Measurements from ENCODE around the gene CCDC97. TPM values are rescaled to one million over a fixed set of nuclear protein-coding genes. Genes with fewer than 3 reads are reported as not detected.
A peak's percentile ranks its signal among the peaks of the same experiment; 100 is the strongest.

Gene CCDC97
- total RNA-seq, 1 donor from 2014 or later, result 15.5 TPM

DNA sequence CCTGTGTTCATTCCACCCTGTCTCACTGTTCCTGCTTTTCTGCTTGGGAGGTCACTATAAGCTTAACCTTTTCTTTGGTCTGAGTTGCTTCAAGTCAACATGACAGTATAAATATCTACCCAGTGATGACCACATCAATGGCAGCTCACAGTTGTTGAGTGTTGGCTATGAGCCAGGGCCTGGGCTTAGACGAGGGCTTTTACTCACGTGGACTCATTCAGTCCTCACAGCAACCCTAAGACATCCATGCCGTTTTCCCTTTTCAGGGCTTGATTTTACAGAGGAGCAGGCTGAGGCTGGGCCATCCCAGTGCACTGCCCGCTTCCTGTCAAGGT is 10.2 kb upstream of the CCDC97 start:
- H3K4me3 ChIP-seq, result no peak overlapping the region
- H3K9me3 ChIP-seq (replicated peaks), result no peaks in the 10 kb centered on the region
- peak overlapping the region; percentile 86 for H3K27ac ChIP-seq (replicated peaks)
- peaks cover 74% of the 10 kb centered on the region for H3K4me1 ChIP-seq
- intact Hi-C loops (cut with micrococcal nuclease), result no loop called here
- H3K27me3 ChIP-seq (ENCODE audit: low read depth), result no peaks in the 10 kb centered on the region
- peaks cover 68% of the 10 kb centered on the region for H3K36me3 ChIP-seq
- peak; percentile 75 for DNase-seq
- TF ChIP-seq, protein P1, sequence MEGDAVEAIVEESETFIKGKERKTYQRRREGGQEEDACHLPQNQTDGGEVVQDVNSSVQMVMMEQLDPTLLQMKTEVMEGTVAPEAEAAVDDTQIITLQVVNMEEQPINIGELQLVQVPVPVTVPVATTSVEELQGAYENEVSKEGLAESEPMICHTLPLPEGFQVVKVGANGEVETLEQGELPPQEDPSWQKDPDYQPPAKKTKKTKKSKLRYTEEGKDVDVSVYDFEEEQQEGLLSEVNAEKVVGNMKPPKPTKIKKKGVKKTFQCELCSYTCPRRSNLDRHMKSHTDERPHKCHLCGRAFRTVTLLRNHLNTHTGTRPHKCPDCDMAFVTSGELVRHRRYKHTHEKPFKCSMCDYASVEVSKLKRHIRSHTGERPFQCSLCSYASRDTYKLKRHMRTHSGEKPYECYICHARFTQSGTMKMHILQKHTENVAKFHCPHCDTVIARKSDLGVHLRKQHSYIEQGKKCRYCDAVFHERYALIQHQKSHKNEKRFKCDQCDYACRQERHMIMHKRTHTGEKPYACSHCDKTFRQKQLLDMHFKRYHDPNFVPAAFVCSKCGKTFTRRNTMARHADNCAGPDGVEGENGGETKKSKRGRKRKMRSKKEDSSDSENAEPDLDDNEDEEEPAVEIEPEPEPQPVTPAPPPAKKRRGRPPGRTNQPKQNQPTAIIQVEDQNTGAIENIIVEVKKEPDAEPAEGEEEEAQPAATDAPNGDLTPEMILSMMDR (IDR thresholded peaks at IDR 0.05; ENCODE audit: borderline replicate concordance), result no peak

DNA sequence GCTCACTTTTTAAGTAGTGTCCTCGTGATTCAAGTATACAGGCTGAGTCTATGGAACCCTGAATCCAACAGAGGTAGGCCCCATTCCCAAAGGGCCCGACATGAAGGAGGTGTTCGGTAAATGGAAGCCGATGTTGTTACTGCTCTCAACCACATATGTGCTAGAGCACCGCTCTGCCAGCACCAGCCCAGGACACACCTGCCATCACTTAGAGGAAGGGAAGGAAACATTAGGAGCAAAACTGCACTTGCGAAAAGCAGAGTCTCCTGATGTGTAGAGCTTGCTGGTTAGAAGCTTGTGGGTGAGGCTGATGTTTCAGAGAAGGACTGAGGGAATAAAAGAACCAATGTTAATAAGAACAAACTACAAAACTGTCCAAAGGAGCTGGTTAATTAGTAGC is 9.4 kb upstream of the CCDC97 start:
- peaks cover 82% of the 10 kb centered on the region for H3K4me1 ChIP-seq
- H3K4me3 ChIP-seq, result no peak overlapping the region
- no peaks in the 10 kb centered on the region for H3K9me3 ChIP-seq (replicated peaks)
- H3K27me3 ChIP-seq (ENCODE audit: low read depth), result no peaks in the 10 kb centered on the region
- H3K36me3 ChIP-seq, result peaks cover 68% of the 10 kb centered on the region
- peak overlapping the region; percentile 86 for H3K27ac ChIP-seq (replicated peaks)
- intact Hi-C loops (cut with micrococcal nuclease), result no loop called here
- no peak for DNase-seq
- TF ChIP-seq, protein P1 (IDR thresholded peaks at IDR 0.05; ENCODE audit: borderline replicate concordance), result no peak

DNA sequence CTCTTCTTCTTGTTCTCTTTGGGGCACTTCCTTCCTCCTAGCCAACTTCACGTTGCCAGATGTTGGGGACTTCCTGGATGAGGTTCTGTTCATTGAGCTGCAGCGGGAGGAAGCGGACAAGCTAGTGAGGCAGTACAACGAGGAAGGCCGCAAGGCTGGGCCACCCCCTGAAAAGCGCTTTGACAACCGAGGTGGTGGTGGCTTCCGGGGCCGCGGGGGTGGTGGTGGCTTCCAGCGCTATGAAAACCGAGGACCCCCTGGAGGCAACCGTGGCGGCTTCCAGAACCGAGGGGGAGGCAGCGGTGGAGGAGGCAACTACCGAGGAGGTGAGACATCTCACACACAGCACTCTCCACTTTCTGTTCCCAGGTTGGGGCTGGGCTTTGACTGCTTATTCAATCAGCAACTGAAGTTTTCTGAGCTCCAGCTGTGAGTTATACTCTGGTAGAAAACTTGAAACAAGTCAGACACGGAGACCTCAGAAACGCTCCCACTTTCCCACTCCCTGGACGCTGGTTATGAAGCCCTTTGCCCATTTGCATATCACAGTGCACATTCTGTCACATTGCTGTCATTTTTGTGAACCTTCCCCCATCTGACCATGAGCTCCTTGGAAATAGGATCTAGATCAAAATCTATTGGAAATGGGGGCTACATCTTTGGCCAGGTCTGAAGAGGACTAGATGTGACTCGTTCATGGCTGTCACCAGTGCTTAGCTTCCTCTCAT is 7.2 kb upstream of the CCDC97 start:
- H3K9me3 ChIP-seq (replicated peaks), result no peaks in the 10 kb centered on the region
- H3K36me3 ChIP-seq, result peaks cover 71% of the 10 kb centered on the region
- intact Hi-C loops (cut with micrococcal nuclease), result no loop called here
- peak overlapping the region; percentile 86 for H3K27ac ChIP-seq (replicated peaks)
- H3K27me3 ChIP-seq (ENCODE audit: low read depth), result no peaks in the 10 kb centered on the region
- TF ChIP-seq, protein P1 (IDR thresholded peaks at IDR 0.05; ENCODE audit: borderline replicate concordance), result no peak
- no peak for DNase-seq
- H3K4me1 ChIP-seq, result peaks cover 73% of the 10 kb centered on the region
- H3K4me3 ChIP-seq, result no peak overlapping the region

DNA sequence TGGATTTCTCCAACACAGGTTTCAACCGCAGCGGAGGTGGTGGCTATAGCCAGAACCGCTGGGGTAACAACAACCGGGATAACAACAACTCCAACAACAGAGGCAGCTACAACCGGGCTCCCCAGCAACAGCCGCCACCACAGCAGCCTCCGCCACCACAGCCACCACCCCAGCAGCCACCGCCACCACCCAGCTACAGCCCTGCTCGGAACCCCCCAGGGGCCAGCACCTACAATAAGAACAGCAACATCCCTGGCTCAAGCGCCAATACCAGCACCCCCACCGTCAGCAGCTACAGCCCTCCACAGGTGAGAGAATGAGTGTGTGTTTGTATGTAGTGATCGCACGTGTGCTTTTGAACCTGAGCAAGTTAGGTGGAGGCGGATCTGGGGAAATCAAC is 6.0 kb upstream of the CCDC97 start:
- H3K27ac ChIP-seq (replicated peaks), result peak overlapping the region; percentile 40
- no peak overlapping the region for H3K4me3 ChIP-seq
- H3K27me3 ChIP-seq (ENCODE audit: low read depth), result no peaks in the 10 kb centered on the region
- DNase-seq, result no peak
- intact Hi-C loops (cut with micrococcal nuclease), result no loop called here
- H3K4me1 ChIP-seq, result peaks cover 73% of the 10 kb centered on the region
- H3K9me3 ChIP-seq (replicated peaks), result no peaks in the 10 kb centered on the region
- TF ChIP-seq, protein P1 (IDR thresholded peaks at IDR 0.05; ENCODE audit: borderline replicate concordance), result no peak
- peaks cover 75% of the 10 kb centered on the region for H3K36me3 ChIP-seq

DNA sequence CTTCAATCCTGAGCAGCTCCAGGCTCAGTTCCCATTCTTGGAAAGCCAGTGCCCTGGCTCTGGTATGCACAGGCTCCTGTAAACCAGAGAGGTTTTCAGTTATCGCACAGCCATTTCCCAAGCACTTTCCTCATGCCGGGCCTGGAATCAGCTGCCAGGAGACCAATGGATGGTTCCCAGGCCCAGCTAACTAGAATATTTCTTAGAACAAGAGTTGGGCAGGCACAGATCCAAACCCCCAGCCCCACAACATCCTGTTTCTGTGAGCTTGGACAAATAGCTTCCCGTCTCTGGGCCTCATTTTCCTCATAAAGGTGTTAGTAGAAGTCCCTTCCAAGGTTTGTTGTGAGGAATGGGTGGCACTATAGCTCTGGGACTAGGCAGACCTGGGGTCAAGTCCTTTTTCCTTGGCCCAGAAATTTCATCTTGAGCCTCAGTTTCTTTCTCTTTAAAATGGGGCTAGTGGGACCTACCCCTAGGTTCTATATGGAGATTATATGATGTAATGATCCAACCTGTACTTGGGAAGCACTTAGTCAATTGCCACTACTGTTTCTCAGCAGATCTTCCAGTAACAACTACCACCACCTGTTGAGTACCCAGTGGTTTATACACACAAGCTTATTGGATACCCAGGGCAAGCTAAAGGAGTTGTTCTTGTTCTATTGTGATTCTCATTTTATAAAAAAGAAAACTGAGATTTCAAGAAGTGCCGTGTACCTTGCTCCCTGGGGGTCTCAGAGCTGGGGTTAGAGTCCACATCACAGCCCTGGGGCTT is 5.1 kb upstream of the CCDC97 start:
- H3K27me3 ChIP-seq (ENCODE audit: low read depth), result no peaks in the 10 kb centered on the region
- DNase-seq, result no peak
- peaks cover 75% of the 10 kb centered on the region for H3K36me3 ChIP-seq
- H3K9me3 ChIP-seq (replicated peaks), result no peaks in the 10 kb centered on the region
- peak overlapping the region; percentile 40 for H3K27ac ChIP-seq (replicated peaks)
- peaks cover 73% of the 10 kb centered on the region for H3K4me1 ChIP-seq
- TF ChIP-seq, protein P1 (IDR thresholded peaks at IDR 0.05; ENCODE audit: borderline replicate concordance), result no peak
- H3K4me3 ChIP-seq, result no peak overlapping the region
- intact Hi-C loops (cut with micrococcal nuclease), result no loop called here
